Tibial artery (tissue), 4 donors: ENCODE results near the gene SYTL3.

Experiments
- DNase-seq, 2 donors: peaks; one replicate each; pipeline ENCODE4 v3.0.0-alpha.2; 2019
- H3K27ac ChIP-seq, 2 donors: fragments of 200-600 bp; sonication (generic) in 1 of 2; 1 replicate in 1 of 2; 2 replicates in 1 of 2; pipeline ENCODE4 v1.5.1; 2018 to 2019; ENCODE audit warnings: mild to moderate bottlenecking in 1 of 2
- H3K27me3 ChIP-seq, 2 donors: fragments of 200-600 bp; sonication (generic) in 1 of 2; one replicate each; pipeline versions ENCODE4 v1.5.1 to v1.6.0; 2016 to 2019
- H3K36me3 ChIP-seq, 3 donors: fragments of 200-600 bp; sonication (generic) in 2 of 3; one replicate each; pipeline ENCODE4 v1.5.1; 2016 to 2019; ENCODE audit warnings: mild to moderate bottlenecking in 2 of 3
- H3K4me1 ChIP-seq, 4 donors: fragments of 200-600 bp; sonication (generic) in 2 of 4; 1 replicate in 3 of 4; 2 replicates in 1 of 4; pipeline ENCODE4 v1.5.1; 2016 to 2019
- H3K4me3 ChIP-seq, 2 donors: fragments of 200-600 bp; sonication (generic) in 1 of 2; 1 replicate in 1 of 2; 2 replicates in 1 of 2; pipeline ENCODE4 v1.5.1; 2018 to 2019; ENCODE audit warnings: mild to moderate bottlenecking in 2 of 2
- H3K9me3 ChIP-seq, 3 donors: fragments of 200-600 bp; sonication (generic) in 1 of 3; one replicate each; pipeline ENCODE4 v1.5.1; 2016 to 2019
- intact Hi-C: fragments of 100-400 bp; cut with DNase I; formaldehyde crosslinking; loops from one replicate; pipeline ENCODE4 v1.15.0; 2023; ENCODE audit warnings: low total_unique reads
- TF ChIP-seq, protein P1 (sequence below), 2 experiments: fragments of 200-600 bp in 1 of 2; fragments of 450-650 bp in 1 of 2; IDR thresholded peaks; one replicate each; pipeline ENCODE4 v1.5.1; 2017 to 2019; ENCODE audit warnings: antibody characterized with exemption in 2 of 2, mild to moderate bottlenecking in 1 of 2, moderate library complexity in 1 of 2

Gene SYTL3

DNA sequence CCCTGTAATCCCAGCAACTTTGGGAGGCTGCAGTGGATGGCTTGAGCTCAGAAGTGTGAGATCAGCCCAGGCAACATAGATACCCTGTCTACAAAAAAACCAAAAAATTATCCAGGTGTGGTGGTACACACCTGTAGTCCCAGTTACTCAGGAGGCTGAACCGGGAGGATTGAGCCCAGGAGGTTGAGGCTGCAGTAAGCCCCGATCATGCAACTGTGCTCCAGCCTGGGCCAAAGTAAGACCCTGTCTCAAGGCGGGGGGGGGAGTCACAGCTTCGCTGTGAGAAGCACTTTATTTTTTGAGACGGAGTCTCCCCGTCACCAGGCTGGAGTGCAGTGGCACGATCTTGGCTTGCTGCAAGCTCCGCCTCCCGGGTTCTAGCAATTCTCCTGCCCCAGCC, 115.1 kb downstream of the SYTL3 start:
- no peaks in the 10 kb centered on the region for H3K9me3 ChIP-seq
- no peaks in the 10 kb centered on the region for H3K27me3 ChIP-seq
- no peaks in the 10 kb centered on the region for H3K4me1 ChIP-seq
- no peak overlapping the region for H3K27ac ChIP-seq
- intact Hi-C loops: no loop called here
- H3K36me3 ChIP-seq: peaks cover 34 to 66% (median 50%) of the 10 kb centered on the region in 3 donors
- H3K4me3 ChIP-seq: no peak overlapping the region
- TF ChIP-seq, protein P1, sequence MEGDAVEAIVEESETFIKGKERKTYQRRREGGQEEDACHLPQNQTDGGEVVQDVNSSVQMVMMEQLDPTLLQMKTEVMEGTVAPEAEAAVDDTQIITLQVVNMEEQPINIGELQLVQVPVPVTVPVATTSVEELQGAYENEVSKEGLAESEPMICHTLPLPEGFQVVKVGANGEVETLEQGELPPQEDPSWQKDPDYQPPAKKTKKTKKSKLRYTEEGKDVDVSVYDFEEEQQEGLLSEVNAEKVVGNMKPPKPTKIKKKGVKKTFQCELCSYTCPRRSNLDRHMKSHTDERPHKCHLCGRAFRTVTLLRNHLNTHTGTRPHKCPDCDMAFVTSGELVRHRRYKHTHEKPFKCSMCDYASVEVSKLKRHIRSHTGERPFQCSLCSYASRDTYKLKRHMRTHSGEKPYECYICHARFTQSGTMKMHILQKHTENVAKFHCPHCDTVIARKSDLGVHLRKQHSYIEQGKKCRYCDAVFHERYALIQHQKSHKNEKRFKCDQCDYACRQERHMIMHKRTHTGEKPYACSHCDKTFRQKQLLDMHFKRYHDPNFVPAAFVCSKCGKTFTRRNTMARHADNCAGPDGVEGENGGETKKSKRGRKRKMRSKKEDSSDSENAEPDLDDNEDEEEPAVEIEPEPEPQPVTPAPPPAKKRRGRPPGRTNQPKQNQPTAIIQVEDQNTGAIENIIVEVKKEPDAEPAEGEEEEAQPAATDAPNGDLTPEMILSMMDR (IDR thresholded peaks at IDR 0.05): no peak
- DNase-seq: no peak

GRCh38 chr6:158765499-158766068, 115.7 kb downstream of the SYTL3 start:
- Histone ChIP-seq H3K9me3 (no peaks in the 10 kb centered on the region), H3K27ac (no peak overlapping the region), H3K36me3 (peaks cover 40 to 73% (median 57%) of the 10 kb centered on the region in 3 donors), H3K27me3 (no peaks in the 10 kb centered on the region), H3K4me3 (no peak overlapping the region), H3K4me1 (no peaks in the 10 kb centered on the region)
- intact Hi-C loops: no loop called here
- DNase-seq: no peak
- TF ChIP-seq, protein P1 (IDR thresholded peaks at IDR 0.05): no peak

DNA sequence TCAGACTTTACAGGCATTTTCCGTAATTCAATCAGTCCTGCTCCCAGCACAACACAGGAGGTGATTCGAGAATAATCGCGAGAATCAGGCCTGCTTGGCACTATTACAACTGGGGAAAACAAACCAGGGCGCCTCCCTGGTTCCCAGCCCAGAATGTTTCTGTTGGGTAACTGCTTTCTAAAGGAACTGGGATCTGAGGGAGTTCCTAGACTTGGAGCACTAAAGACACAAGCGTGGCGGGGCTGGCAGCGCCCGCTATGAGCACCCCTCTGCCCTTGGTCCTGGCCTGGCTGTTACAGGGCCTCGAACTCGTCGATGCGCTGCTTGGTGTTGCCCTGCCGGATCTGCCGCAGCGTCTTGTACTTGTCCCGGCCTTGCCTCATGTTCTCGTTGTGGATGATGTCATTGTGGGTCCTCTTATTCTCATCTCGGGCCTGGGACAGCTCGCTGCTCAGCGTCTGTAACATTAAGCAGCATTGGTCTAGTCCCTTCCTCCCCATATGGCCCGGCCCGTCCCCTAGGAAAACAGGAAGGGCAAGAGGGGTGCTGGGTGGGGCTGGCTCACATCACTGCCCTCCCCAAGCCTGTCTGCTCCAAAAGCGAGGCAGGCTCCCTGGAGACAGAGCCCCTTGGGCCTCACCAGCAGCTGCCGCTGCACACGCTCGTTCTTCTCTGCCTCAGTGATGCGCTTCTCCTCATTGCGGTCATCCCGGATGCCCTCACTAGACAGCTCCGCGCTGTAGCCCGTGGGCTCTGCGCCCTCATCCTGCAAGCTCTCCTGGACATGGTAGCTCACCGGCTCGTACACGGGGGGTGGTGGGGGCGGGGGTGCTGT, 117.0 kb downstream of the SYTL3 start:
- peaks cover 50 to 85% (median 69%) of the 10 kb centered on the region in 3 donors for H3K36me3 ChIP-seq
- TF ChIP-seq, protein P1 (IDR thresholded peaks at IDR 0.05): no peak
- intact Hi-C loops: no loop called here
- no peaks in the 10 kb centered on the region for H3K9me3 ChIP-seq
- peak in 1 of 2 donors; percentile 51 for DNase-seq
- no peak overlapping the region for H3K27ac ChIP-seq
- H3K4me1 ChIP-seq: no peaks in the 10 kb centered on the region
- no peaks in the 10 kb centered on the region for H3K27me3 ChIP-seq
- H3K4me3 ChIP-seq: no peak overlapping the region

GRCh38 chr6:158767709-158768108, 117.9 kb downstream of the SYTL3 start:
- DNase-seq: no peak
- Histone ChIP-seq H3K36me3 (peaks cover 50 to 93% (median 77%) of the 10 kb centered on the region in 3 donors), H3K4me3 (no peak overlapping the region), H3K27me3 (no peaks in the 10 kb centered on the region), H3K4me1 (no peaks in the 10 kb centered on the region), H3K27ac (no peak overlapping the region), H3K9me3 (no peaks in the 10 kb centered on the region)
- TF ChIP-seq, protein P1 (IDR thresholded peaks at IDR 0.05): no peak
- intact Hi-C loops: no loop called here

GRCh38 chr6:158768436-158768835, 118.6 kb downstream of the SYTL3 start:
- Histone ChIP-seq H3K27me3 (no peaks in the 10 kb centered on the region), H3K4me1 (no peaks in the 10 kb centered on the region), H3K4me3 (no peak overlapping the region), H3K9me3 (no peaks in the 10 kb centered on the region), H3K27ac (no peak overlapping the region), H3K36me3 (peaks cover 50 to 94% (median 83%) of the 10 kb centered on the region in 3 donors)
- TF ChIP-seq, protein P1 (IDR thresholded peaks at IDR 0.05): no peak
- intact Hi-C loops: no loop called here
- DNase-seq: no peak
